ENCODE measurements around the gene PLK4.
A peak's percentile ranks its signal among the peaks of the same experiment; 100 is the strongest.
"Not testable (repeated sequence)": the region's sequence is repeated elsewhere in the genome, so short reads cannot be mapped to it uniquely, and the experiment has no call there.

Gene PLK4

DNA sequence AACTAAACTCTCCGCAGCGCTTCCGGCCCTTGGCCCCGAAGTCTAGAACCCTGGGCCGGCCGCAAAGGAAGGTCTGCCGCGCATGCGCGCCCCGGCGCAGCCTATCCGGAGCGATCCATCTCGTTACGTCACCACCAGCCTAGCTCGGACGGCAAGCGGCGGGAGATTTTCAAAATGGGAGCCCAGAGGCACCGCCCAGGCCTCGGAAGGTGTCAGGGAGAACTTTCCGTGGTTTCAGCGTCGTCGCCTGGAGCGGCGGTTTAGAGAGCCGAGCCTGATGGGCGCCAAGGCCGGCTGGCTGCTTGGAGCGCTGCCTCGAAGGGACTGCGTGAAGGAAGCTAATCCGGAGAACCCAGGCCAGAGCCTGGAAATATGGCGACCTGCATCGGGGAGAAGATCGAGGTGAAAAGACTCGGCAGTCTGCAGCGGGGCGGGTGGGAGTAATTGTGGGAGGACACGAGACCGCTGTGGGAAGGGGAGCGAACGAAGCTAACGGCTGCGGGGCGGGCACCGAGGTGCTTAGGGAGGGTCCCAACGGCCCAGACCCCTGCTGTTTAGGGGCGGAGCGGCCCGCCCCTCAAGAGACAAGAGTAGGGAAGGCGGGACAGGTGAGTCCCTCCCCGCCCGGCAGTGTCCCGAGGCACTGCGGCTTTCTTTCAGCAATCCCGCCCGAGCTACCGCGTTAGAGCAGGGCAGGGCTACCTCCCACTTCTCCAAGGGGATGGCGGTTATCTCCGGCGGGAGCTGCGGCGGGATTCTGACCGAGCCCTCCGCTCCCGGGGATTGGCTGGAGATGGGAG, at the start of gene PLK4:
Gene PLK4 (plus strand): TSS at position 131 of the 800 bp plus-strand sequence. CDS start 242 bp downstream, at position 373.
- peak; percentile 93 for DNase-seq (ENCODE audit: low spot score)

DNA sequence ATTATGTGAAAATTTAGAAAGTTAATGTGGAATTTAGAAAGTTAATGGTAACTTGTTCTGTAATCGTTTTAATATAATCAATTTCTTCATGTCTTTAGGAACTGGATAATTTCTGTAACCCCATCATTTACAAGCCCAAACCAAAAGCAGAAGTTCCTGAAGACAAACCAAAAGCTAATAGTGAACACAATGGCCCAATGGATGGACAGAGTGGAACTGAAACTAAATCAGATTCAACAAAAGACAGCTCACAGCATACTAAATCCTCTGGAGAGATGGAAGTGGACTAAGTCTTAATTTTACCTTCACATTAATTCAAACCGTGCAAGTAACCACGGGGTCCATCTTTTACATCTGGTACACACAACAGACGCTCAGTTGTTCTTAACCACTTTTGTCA, 48.1 kb upstream of the PLK4 start:
- DNase-seq (ENCODE audit: low spot score) = peak; percentile 51

DNA sequence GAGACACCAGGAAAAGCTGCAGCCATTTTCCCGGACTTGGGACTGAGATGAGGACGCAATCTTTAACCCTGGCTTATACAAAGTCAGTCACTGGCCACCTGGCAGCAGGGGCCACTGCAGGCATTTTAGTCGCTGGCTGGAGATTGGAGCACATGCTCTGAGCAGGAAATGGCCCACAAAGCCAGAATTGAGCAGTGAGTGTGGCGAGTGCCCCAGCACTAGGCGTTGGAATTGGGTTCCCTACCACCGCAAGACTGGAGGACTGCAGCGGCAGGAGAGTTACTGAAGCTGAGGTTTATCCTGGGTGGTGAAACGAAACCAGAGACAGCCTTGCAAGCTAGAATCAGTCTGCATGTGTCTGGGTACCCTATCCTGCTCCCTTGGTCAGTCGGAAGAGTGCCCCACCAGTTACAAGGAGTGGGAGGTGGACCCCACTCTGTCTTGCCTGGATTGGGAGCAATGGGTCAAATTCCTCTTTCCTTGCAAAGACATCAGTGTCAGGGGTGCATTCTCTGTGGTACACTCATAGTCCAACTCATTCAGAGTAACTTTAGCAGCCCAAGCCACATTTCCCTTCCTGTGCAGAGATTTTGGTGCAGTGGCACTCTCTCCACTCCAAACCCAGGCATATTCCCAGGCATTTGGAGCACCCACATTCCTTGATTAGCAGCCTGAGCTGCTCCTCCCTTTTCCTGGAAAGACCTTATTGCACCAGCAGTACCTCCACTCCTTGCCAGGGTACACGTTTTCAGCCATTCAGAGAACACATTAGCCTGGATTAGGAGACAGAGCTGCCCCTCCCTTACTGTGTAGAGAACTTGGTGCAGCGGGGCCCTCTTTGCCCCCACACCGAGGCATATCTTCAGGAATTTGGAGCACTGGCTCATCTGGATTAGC, 36.7 kb upstream of the PLK4 start:
- DNase-seq (ENCODE audit: low spot score) = no peak

DNA sequence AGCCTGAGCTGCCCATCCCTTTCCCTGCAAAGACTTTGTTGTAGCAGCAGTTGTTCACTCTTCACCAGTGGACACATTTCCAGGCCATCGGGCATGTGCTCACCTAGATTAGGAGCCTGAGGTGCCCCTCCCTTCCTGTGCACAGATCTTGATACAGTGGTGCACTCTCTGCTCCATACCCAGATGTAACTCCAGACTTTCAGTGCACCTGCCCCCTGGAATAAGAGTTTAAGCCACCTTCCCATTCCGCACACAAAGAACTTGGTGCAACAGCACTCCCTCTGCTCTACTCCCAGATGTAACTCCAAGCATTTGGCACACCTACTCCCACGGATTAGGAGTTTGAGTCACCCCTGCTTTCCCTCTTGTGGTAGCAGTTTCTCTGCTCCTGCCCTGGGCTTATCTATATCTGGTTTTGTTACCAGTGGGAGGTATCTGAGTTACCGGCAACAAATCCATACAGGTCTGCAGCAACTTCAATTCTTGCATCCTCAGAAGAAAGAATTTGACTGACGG, 36.0 kb upstream of the PLK4 start:
- no peak for DNase-seq (ENCODE audit: low spot score)

DNA sequence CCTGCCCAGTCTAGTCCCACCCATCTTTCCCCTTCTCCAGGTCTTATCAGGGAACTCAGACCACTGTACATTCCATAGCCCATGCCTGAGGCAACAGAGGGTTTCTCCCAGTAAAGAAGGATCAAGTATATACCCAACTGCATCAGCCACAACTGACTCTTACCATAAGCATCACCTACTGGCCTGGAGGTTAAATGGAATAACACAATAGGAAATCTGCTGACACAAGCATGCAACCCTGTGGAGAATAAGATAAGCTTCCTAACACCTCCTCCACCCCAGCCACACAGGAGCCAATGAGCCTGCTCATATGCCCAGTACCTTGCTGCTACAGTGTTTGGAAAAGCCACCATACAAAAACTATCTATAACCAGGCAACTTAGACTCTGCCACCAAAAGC, 34.6 kb upstream of the PLK4 start:
- DNase-seq (ENCODE audit: low spot score) = no peak

DNA sequence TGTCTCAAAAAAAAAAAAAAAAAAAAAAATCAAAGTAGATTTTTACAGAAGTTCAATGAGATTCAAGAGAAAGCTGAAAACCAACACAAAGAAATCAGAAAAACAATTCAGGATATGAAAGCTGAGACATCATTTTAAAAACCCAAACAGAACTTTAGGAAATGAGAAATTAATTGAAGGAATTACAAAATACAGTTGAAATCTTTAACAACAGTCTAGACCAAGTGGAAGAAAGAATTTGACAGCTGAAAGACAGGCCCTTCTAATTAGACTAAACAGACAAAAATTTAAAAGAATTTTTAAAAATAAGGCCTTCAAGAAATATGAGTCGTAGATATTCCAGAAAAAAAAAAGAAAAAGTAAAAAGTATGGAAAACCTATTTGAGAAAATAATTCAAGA, 33.9 kb upstream of the PLK4 start:
- DNase-seq (ENCODE audit: low spot score) = no peak

DNA sequence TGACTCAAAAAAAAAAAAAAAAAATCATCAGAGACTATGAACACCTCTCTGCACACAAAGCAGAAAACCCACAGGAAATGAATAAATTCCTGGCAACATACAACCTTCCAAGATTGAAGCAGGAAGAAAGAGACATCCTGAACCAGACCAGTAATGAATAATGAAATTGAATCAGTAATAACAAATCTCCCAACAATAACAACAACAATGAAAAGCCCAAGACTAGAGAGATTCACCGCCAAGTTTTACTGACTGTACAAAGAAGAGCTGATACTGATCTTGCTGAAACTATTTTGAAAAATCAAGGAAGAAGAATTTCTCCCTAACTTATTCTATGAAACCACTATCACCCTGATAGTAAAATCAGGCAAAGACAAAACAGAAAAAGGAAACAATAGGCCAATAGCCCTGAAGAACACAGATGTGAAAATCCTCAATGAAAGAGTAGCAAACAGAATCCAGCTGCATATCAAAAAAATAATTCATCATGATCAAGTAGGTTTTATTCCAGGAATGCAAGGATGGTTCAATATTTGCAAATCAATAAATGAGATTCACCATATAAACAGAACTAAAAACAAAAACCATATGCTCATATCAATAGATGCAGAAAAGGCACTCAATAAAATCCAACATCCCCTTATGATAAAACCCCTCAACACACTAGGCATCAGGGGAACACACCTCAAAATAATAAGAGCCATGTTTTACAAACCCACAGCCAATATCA, 31.0 kb upstream of the PLK4 start:
- no peak for DNase-seq (ENCODE audit: low spot score)

DNA sequence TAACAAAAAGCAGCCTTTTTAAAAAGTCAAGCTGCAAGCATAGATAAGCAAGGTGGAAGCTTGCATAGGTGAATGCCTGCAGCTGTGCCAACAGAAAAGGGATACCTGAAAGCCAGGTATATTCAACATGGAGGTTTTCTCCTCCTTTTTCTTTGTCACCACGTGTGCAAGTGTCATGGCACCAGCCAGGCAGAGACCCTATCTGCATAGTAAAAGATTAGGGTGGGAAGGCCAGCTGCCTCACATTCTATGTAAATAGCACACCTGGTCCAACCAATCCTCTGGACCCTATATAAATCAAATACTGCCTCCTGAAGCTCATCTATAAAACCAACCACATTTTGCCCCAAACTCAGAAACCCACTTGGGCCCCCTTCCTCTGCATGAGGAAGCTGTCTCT, 28.0 kb upstream of the PLK4 start:
- no peak for DNase-seq (ENCODE audit: low spot score)

DNA sequence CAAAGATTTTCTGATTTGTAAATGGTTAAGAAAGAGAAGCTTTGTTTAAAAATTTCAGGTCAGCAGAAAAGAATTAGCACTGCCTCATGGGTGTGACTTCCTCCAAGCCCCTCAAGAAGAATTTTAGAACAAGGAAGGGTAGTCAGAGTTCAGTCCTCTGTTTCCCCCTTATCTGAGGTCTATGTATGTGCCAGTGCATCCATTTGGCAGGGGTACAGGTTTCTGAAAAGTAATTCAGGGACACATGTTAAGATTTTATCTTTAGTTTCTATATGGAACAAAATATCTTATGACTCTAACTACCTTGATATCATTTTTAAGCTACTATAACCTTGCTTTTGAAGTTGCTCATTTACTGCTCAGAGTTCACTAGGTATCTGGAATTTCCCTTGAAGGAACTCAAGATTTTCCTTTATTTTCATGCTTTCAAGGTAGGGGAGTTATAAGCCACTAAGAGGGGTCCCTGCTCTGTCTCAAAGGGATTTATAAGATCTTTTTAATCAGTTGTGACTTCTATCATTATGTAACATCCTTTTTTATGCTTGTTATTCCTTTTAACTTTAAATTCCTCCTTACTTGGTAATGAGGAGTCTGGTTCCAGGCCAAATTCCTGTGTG, 24.4 kb upstream of the PLK4 start:
- DNase-seq (ENCODE audit: low spot score) = no peak

DNA sequence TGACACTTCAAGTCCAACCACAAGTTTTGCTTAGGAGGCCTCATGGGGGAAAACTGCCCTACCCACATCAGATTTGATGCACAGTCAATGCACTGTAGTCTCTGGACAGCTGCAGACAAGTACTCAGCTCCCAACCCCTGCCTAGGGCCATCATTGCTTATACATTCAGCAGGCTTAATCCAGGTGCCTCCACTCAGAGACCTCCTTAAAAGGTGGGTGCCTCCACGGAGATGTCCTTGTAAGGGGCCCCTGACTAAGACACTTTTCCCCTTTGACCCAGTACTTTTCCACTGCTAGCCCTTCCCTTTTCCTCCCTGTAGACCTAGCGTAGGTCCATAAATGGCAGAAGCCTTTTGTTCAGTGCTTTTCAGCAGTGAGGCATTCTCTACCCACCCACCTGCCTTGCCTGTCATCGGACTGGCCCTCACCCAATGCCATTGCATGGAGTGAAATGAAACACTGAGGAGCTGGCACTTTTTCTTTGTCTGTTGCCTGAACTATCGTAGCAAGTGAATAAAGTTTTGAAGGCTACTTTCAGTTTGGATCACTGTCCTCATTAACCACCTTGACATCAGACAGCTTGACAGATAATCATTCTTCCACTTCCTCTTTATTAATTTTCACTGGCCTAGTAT, 23.8 kb upstream of the PLK4 start:
- DNase-seq (ENCODE audit: low spot score) = no peak

DNA sequence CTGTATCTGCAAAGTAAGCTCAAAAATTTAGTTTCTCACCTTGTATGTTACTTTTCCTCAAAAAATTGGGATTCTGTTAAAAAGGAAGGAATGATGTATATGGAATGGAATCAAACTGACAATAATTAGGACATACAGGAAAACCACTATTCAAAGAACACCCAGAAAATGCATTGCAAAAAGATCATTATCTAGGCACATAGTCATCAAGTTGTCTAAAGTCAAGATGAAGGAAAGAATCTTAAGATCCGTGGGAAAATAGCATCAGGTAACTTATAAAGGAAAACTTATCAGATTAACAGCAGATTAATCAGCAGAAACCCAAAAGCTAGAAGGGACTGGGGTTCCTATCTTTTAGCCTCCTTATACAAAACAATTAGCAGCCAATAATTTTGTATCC, 23.1 kb upstream of the PLK4 start:
- no peak for DNase-seq (ENCODE audit: low spot score)

DNA sequence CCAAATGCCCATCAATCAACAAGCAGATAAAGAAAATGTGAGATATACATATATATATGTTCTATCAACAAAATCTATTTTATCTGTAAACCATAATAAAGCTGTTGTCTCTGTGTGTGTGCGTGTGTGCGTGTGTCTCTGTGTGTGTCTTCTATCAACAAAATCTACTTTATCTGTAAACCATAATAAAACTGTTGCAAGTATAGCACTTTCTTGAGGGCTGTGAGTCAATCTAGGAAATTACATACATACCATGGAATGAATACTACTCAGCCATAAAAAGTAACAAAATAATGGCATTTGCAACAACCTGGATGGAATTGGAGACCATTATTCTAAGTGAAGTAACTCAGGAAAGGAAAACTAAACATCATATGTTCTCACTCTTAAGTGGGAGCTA, 12.5 kb upstream of the PLK4 start:
- DNase-seq (ENCODE audit: low spot score) = no peak

DNA sequence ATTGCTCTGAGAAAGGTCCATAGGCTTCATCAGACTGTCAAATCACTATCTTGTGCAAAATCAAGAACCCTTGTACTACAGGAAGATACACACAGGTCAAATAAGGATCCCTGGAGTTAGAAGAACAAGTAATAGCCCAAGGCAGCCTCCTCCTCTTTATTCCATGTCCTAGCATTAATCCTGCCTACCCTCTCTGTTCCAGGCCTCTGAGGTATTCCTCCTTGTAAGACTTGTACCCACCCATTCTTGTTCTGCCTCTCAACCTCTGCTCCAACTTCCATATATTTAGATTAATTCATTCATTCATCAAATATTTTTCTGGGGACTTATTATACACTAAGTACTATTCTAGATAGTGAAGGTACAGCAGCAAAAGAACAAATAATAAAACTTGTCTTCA, 10.4 kb upstream of the PLK4 start:
- no peak for DNase-seq (ENCODE audit: low spot score)

DNA sequence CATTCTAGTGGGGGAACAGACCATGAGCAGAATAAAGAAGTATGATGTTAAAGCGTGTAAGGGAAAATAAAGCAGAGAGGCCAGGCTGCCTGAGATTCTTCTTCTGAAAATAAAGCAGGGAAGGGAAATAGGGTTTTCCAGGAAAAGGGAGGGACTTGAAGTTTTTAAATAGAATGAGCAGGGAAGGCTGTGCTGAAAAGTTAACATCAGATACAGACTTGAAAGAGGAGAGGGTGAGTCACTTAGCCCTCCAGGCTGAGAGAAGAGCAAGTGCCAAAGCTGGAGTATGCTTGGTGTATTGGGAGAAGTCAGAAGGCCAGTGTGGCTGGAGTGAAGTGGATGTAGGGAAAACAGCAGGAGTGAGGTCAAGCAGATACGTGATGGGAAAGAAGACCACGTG, 10.0 kb upstream of the PLK4 start:
- DNase-seq (ENCODE audit: low spot score) = no peak

DNA sequence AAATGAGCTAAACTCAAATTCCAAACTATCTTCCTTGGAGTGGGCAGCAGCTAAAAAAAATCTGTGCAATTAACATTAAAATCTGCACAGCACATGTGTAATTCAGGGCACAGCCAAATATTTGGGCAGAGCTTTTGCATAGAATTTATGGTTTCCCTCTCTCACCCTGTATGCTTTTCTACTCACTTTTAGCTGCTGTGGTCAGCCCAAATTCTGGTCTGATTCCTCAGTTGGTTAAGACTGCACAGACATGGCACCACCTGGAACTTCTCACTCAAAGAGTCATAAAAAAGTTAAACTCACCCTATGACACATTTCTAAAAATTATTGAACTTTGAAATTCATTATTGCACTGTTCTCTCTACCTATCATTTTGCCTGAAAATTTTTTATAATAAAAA, 4.9 kb upstream of the PLK4 start:
- DNase-seq (ENCODE audit: low spot score) = no peak

DNA sequence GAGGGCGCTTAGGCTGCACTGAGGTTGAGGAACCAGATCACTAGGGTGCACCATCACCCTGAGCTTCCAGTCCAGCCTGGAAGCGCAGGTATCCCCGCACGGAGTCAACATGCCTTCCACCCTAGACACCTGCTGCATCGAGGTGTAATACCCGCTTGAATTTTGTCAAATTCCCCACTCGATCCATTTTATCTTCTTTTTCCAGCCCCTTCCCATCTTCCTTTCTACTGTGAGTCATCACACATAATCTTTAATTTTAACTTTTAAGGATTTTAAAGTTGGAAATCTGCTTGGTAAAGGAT, 821 bp downstream of the PLK4 start:
- no peak for DNase-seq (ENCODE audit: low spot score)

DNA sequence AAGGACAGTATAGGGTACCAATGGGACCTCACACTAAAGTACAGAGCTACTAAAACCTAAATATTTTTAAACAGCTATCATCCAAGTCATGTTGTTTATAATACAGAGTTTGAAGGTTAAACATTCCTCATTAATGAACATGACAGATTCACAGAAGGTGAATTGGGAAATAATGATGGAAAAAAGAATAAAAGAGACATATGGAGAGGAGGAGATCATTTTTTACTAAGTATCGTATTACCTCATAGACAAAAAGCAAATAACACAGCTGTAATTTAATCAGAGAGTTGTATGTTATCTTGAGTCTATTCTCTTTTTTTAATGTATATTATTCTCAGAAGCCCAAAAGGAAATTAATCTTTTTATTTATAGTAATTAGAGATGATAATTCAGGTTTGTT, 7.9 kb downstream of the PLK4 start:
- no peak for DNase-seq (ENCODE audit: low spot score)

DNA sequence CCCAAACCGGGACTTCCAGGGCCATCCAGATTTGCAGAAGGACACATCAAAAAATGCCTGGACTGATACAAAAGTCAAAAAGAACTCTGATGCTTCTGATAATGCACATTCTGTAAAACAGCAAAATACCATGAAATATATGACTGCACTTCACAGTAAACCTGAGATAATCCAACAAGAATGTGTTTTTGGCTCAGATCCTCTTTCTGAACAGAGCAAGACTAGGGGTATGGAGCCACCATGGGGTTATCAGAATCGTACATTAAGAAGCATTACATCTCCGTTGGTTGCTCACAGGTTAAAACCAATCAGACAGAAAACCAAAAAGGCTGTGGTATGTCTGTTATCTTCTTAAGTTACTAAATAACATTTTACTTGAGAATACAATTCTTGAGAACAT, 9.2 kb downstream of the PLK4 start:
- no peak for DNase-seq (ENCODE audit: low spot score)

DNA sequence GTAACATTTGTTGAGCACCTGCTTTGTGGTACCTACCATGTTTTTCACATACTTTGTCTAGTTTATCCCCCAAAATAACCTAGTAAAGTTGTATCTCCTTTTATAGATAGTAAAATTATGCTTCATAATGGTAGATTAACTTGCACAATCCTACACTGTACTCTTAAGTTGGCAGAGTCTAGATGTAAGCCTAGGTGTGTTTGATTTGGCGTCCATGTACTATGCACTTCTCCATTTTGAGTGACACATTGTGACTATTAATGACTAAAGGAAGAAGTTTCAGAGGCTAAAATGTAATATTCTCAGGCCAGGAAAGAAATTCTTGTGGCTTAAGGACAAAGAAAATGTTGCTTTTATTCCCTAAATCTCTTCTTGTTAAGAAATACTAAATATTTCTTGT, 15.4 kb downstream of the PLK4 start:
- DNase-seq (ENCODE audit: low spot score) = no peak

DNA sequence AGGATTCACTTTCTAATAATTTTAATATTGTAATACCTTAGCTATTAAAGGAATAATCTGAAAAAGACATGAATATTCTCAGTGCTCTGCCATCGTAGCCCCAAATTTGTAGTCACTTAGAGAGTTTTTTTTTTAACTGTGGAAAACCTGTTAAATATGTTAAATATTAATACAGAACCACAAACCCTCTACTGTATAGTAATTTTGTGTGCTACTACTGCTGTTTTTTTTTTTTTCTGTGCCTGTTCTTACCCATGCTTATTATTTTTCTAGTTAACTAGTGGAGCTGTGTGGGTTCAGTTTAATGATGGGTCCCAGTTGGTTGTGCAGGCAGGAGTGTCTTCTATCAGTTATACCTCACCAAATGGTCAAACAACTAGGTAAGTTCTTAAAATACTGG, 15.8 kb downstream of the PLK4 start:
- no peak for DNase-seq (ENCODE audit: low spot score)

DNA sequence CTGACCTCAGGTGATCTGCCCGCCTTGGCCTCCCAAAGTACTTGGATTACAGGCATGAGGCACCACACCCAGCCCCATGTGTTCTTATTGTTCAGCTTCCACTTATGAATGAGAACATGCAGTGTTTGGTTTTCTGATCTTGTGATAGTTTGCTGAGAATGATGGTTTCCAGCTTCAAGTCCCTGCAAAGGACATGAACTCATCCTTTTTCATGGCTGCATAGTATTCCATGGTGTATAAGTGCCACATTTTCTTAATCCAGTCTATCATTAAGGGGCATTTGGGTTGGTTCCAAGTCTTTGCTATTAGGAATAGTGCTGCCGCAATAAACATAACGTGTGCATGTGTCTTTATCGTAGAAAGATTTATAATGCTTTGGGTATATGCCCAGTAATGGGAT, 19.0 kb downstream of the PLK4 start:
- not testable (repeated sequence) for DNase-seq (ENCODE audit: low spot score)

DNA sequence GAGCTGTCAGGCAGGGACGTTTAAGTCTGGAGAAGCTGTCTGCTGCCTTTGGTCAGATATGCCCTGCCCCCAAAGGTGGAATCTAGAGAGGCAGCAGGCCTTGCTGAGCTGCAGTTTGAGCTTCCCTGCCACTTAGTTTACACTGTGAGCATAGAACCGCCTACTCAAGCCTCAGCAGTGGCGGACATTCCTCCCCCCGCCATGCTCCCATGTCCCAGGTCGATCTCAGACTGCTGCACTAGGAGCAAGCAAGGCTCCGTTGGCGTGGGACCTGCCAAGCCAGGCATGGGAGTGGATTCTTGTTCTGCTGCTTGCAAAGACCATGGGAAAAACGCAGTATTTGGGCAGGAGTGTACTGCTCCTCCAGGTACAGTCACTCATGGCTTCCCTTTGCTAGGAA, 24.3 kb downstream of the PLK4 start:
- DNase-seq (ENCODE audit: low spot score) = no peak

Measured in pons (tissue), 1 donor.